ENCODE results near the gene MBD4. TPM values are rescaled to one million over a fixed set of nuclear protein-coding genes. Genes with fewer than 3 reads are reported as not detected.
A peak's percentile ranks its signal among the peaks of the same experiment; 100 is the strongest.

MBD4 gene
- total RNA-seq, 2 experiments from 2014 or later, result 46.3 to 74.6 TPM

DNA sequence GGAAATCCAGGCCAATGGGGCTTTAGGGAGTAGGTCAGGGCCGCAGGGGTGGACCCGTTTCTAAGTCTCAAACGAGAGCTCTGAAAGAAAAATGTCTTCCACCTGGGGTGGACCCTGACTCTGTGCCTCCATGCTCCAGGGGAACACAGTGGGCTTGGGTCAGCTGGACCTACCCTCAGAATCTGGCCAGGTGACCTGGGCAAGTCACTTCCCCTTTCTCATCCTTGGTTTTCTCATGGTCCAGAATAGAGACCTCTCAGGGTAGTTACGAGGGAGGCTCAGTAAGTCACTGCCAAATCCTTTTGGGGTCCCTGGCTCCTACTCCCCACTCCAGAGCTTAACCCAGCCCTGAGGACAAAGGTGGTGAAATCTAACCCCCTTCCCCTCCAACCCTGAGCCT, 37.1 kb downstream of the MBD4 start:
- Histone ChIP-seq H3K27ac (ENCODE audit: low read depth, low read length, poor library complexity, severe bottlenecking) (no peak overlapping the region), H3K36me3 (ENCODE audit: insufficient read depth, low read length) (peaks cover under 1% of the 10 kb centered on the region; the same call in 1 of the 2 replicates), H3K4me1 (ENCODE audit: insufficient read depth, low read length, poor library complexity, severe bottlenecking) (peaks cover 19% of the 10 kb centered on the region), H3K9me3 (ENCODE audit: low read length) (no peaks in the 10 kb centered on the region), H3K9me2 (ENCODE audit: insufficient read depth, low read length) (no peaks in the 10 kb centered on the region), H2AFZ (ENCODE audit: low read length) (no peak overlapping the region), H3K4me3 (ENCODE audit: low read depth, low read length, poor library complexity, severe bottlenecking) (no peak overlapping the region), H4K20me1 (ENCODE audit: insufficient read depth, low read length) (0 out of 2 replicates have a peak, but pooled peaks cover 1% of the 10 kb centered on the region), H3K79me2 (ENCODE audit: insufficient read depth, low read depth, low read length) (peaks cover 17% of the 10 kb centered on the region), H3K4me2 (ENCODE audit: low read length) (no peak overlapping the region)
- BruUV-seq (replicated peaks), result no TSS peak
- TF ChIP-seq EZH2phosphoT487 (IDR thresholded peaks at IDR 0.05; ENCODE audit: borderline replicate concordance, low read depth, low read length), result no peak
- TF ChIP-seq, protein P1, sequence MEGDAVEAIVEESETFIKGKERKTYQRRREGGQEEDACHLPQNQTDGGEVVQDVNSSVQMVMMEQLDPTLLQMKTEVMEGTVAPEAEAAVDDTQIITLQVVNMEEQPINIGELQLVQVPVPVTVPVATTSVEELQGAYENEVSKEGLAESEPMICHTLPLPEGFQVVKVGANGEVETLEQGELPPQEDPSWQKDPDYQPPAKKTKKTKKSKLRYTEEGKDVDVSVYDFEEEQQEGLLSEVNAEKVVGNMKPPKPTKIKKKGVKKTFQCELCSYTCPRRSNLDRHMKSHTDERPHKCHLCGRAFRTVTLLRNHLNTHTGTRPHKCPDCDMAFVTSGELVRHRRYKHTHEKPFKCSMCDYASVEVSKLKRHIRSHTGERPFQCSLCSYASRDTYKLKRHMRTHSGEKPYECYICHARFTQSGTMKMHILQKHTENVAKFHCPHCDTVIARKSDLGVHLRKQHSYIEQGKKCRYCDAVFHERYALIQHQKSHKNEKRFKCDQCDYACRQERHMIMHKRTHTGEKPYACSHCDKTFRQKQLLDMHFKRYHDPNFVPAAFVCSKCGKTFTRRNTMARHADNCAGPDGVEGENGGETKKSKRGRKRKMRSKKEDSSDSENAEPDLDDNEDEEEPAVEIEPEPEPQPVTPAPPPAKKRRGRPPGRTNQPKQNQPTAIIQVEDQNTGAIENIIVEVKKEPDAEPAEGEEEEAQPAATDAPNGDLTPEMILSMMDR (conservative IDR thresholded peaks at IDR 0.05; ENCODE audit: low read length), result no peak
- no peak for DNase-seq (ENCODE audit: low spot score)
- ChIA-PET CTCF (ENCODE audit: unreplicated experiment) (interaction anchor here (1.0 kb wide), 1 partner anchor 19 kb away, joined by 3 read pairs; no protein-coding TSS in a partner anchor), POLR2A (interaction anchor here (0.6 kb wide), 2 partner anchors 56 to 477 kb away, joined by 3 read pairs; no protein-coding TSS in a partner anchor)
- intact Hi-C loops (cut with micrococcal nuclease; ENCODE audit: unreplicated experiment), result no loop called here

DNA sequence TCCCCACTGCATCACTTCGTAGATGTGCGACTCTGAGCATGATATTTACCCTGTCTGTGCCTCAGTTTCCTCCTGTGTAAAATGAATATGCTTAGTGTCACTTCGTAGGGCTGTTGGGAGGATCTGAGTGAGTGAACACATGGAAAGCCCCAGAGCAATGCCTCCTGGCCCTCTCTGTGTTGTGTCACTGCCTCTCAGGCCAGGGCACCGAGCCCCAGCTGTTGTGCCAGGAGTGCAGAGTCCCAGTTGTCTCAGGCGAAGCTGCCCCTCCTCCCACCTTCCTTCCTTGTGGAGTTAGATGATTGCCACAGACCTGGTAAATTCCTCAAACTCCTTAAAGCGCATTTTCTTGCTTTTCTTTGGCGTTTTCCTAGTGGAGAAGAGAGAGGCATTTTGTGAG, 37.5 kb downstream of the MBD4 start:
- H3K79me2 ChIP-seq (ENCODE audit: insufficient read depth, low read depth, low read length), result peaks cover 21% of the 10 kb centered on the region
- H3K4me3 ChIP-seq (ENCODE audit: low read depth, low read length, poor library complexity, severe bottlenecking), result no peak overlapping the region
- no peak overlapping the region for H2AFZ ChIP-seq (ENCODE audit: low read length)
- no peaks in the 10 kb centered on the region for H3K9me3 ChIP-seq (ENCODE audit: low read length)
- 0 out of 2 replicates have a peak, but pooled peaks cover 5% of the 10 kb centered on the region for H4K20me1 ChIP-seq (ENCODE audit: insufficient read depth, low read length)
- BruUV-seq (replicated peaks), result no TSS peak
- H3K27ac ChIP-seq (ENCODE audit: low read depth, low read length, poor library complexity, severe bottlenecking), result no peak overlapping the region
- H3K9me2 ChIP-seq (ENCODE audit: insufficient read depth, low read length), result no peaks in the 10 kb centered on the region
- intact Hi-C loops (cut with micrococcal nuclease; ENCODE audit: unreplicated experiment), result no loop called here
- no peak for DNase-seq (ENCODE audit: low spot score)
- H3K36me3 ChIP-seq (ENCODE audit: insufficient read depth, low read length), result peaks cover 5% of the 10 kb centered on the region
- TF ChIP-seq EZH2phosphoT487 (IDR thresholded peaks at IDR 0.05; ENCODE audit: borderline replicate concordance, low read depth, low read length), result no peak
- TF ChIP-seq, protein P1 (conservative IDR thresholded peaks at IDR 0.05; ENCODE audit: low read length), result no peak
- ChIA-PET POLR2A (no interaction called here), CTCF (ENCODE audit: unreplicated experiment) (no interaction called here)
- H3K4me1 ChIP-seq (ENCODE audit: insufficient read depth, low read length, poor library complexity, severe bottlenecking), result peaks cover 22% of the 10 kb centered on the region
- no peak overlapping the region for H3K4me2 ChIP-seq (ENCODE audit: low read length)

DNA sequence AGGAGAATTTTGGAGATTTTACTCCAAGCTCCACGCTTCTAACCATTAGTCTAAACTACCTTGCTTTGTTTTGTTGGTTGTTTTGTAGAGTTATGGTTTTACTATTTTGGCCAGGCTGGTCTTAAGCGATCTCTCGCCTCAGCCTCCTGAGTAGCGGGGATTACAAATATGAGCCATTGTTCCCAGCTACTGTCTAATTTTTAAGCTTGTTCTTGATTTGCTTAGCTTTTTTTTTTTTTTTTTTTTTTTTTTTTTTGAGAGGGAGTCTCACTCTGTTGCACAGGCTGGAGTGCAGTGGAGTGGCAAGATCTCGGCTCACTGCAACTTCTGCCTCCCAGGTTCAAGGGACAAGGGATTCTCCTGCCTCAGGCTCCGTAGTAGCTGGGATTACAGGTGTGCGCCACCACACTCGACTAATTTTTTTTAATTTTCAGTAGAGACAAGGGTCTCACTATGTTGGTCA, 39.8 kb downstream of the MBD4 start:
- peak overlapping the region; percentile 87 for H3K4me3 ChIP-seq (ENCODE audit: low read depth, low read length, poor library complexity, severe bottlenecking)
- H3K9me3 ChIP-seq (ENCODE audit: low read length), result no peaks in the 10 kb centered on the region
- no peak for TF ChIP-seq EZH2phosphoT487 (IDR thresholded peaks at IDR 0.05; ENCODE audit: borderline replicate concordance, low read depth, low read length)
- TF ChIP-seq, protein P1 (conservative IDR thresholded peaks at IDR 0.05; ENCODE audit: low read length), result no peak; the same call in 1 of the 2 replicates
- H3K4me2 ChIP-seq (ENCODE audit: low read length), result peak overlapping the region; percentile 86
- H3K27ac ChIP-seq (ENCODE audit: low read depth, low read length, poor library complexity, severe bottlenecking), result peak overlapping the region; percentile 59
- no TSS peak for BruUV-seq (replicated peaks)
- intact Hi-C loops (cut with micrococcal nuclease; ENCODE audit: unreplicated experiment), result loop anchor here (1.0 to 5.0 kb wide), 2 partner anchors 40 to 123 kb away; partner anchors contain the start of genes HMCES and IFT122
- POLR2A ChIA-PET, result interaction anchor here (0.8 to 2.5 kb wide), 6 partner anchors 9 to 58 kb away, joined by 4 to 13 read pairs (median 7); partner anchors contain the start of genes IFT122 and MBD4
- H3K79me2 ChIP-seq (ENCODE audit: insufficient read depth, low read depth, low read length), result peaks cover 43% of the 10 kb centered on the region
- DNase-seq (ENCODE audit: low spot score), result no peak
- no peaks in the 10 kb centered on the region for H3K9me2 ChIP-seq (ENCODE audit: insufficient read depth, low read length)
- H3K4me1 ChIP-seq (ENCODE audit: insufficient read depth, low read length, poor library complexity, severe bottlenecking), result peaks cover 22% of the 10 kb centered on the region
- CTCF ChIA-PET (ENCODE audit: unreplicated experiment), result interaction anchor here (1.3 to 1.4 kb wide), 2 partner anchors 9 to 15 kb away, joined by 3 to 6 read pairs; no protein-coding TSS in a partner anchor
- H4K20me1 ChIP-seq (ENCODE audit: insufficient read depth, low read length), result peaks cover 11% of the 10 kb centered on the region; the same call in 1 of the 2 replicates
- peak overlapping the region; percentile 95 for H2AFZ ChIP-seq (ENCODE audit: low read length)
- H3K36me3 ChIP-seq (ENCODE audit: insufficient read depth, low read length), result peaks cover 27% of the 10 kb centered on the region
